ENCODE measurements around the gene MYOT. TPM values are rescaled to one million over a fixed set of nuclear protein-coding genes. Genes with fewer than 3 reads are reported as not detected.

The MYOT gene
- total and polyA plus RNA-seq, 2 donors (not counting 1 experiment from before 2014, with no cell fraction given): not detected

DNA sequence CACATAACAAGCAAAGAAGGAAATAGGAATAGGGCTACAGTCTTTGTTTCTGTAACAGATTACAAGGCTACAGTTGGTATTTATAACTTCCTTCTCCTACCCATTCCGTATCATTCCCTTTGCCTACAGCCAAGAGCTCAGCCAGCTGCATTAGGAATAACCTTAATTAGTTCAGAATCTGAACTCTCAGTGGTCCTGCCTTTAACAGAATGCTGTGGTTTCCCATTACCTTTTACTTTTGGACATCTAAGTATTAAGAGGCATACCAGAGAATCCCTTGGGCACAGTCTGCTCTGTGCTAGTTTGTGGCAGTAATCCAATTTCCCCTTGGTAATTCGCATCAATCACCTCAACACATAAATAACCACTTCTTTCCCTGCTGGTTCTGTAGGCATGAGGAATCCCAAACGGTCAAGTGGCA, 65.8 kb downstream of the MYOT start:
- Histone ChIP-seq H3K36me3 (replicated peaks in 1 of 2; ENCODE audit: control extremely low read depth in 1 of 2, control insufficient read depth in 1 of 2, extremely low read depth in 1 of 2, insufficient read depth in 2 of 2, low read length in 1 of 2) (peaks cover 0 to 12% of the 10 kb centered on the region in 2 experiments), H3K4me1 (ENCODE audit: control insufficient read depth in 2 of 2, insufficient read depth in 2 of 2, low read length in 2 of 2) (peaks cover 0 to 5% of the 10 kb centered on the region in 2 donors), H3K9ac (ENCODE audit: low read length) (no peak overlapping the region), H3K27me3 (replicated peaks in 1 of 4; ENCODE audit: control extremely low read depth in 1 of 4, control insufficient read depth in 3 of 4, insufficient read depth in 4 of 4, low read length in 3 of 4) (no peaks in the 10 kb centered on the region), H2AFZ (ENCODE audit: insufficient read depth, low read depth, low read length, poor library complexity, severe bottlenecking) (no peak overlapping the region), H4K20me1 (ENCODE audit: control insufficient read depth, insufficient read depth, low read length, poor library complexity, severe bottlenecking) (no peaks in the 10 kb centered on the region), H3K9me3 (ENCODE audit: control extremely low read depth in 1 of 3, control insufficient read depth in 2 of 3, insufficient read depth in 1 of 3, low read length in 2 of 3) (no peaks in the 10 kb centered on the region), H3K27ac (ENCODE audit: low read length in 2 of 2) (peak overlapping the region in 1 of 2 donors; percentile 1), H3K79me2 (ENCODE audit: control insufficient read depth, insufficient read depth, low read length) (no peaks in the 10 kb centered on the region), H3K4me2 (replicated peaks; ENCODE audit: low read depth, low read length, poor library complexity, severe bottlenecking) (no peak overlapping the region), H3K4me3 (ENCODE audit: control extremely low read depth in 1 of 5, extremely low read depth in 1 of 5, insufficient read depth in 1 of 5, low read depth in 2 of 5, low read length in 4 of 5) (no peak overlapping the region)
- ChIA-PET POLR2A (no interaction called here), CTCF (interaction anchor here (0.8 kb wide), 1 partner anchor 154 kb away, joined by 3 read pairs; no protein-coding TSS in a partner anchor)
- Mint-ChIP-seq H3K27me3 (no peaks in the 10 kb centered on the region), H3K4me1 (peaks cover 16% of the 10 kb centered on the region), H3K27ac (no peak overlapping the region), H3K9me3 (ENCODE audit: insufficient read depth) (no peaks in the 10 kb centered on the region), H3K4me3 (no peak overlapping the region)
- no peak for DNase-seq
- intact Hi-C loops (cut with micrococcal nuclease): loop anchor here (10.0 kb wide), 1 partner anchor 159 kb away; no protein-coding TSS in a partner anchor
- ATAC-seq (ENCODE audit: low read depth): no peak
- WGBS (ENCODE audit: insufficient coverage): no CpG with 5 or more reads among the region's 3 CpGs
- no peak for TF ChIP-seq EZH2 (IDR thresholded peaks at IDR 0.05; ENCODE audit: borderline replicate concordance, insufficient read depth, low read depth, low read length, poor library complexity, severe bottlenecking)
- TF ChIP-seq, protein P1, sequence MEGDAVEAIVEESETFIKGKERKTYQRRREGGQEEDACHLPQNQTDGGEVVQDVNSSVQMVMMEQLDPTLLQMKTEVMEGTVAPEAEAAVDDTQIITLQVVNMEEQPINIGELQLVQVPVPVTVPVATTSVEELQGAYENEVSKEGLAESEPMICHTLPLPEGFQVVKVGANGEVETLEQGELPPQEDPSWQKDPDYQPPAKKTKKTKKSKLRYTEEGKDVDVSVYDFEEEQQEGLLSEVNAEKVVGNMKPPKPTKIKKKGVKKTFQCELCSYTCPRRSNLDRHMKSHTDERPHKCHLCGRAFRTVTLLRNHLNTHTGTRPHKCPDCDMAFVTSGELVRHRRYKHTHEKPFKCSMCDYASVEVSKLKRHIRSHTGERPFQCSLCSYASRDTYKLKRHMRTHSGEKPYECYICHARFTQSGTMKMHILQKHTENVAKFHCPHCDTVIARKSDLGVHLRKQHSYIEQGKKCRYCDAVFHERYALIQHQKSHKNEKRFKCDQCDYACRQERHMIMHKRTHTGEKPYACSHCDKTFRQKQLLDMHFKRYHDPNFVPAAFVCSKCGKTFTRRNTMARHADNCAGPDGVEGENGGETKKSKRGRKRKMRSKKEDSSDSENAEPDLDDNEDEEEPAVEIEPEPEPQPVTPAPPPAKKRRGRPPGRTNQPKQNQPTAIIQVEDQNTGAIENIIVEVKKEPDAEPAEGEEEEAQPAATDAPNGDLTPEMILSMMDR (IDR thresholded peaks at IDR 0.05): no peak

DNA sequence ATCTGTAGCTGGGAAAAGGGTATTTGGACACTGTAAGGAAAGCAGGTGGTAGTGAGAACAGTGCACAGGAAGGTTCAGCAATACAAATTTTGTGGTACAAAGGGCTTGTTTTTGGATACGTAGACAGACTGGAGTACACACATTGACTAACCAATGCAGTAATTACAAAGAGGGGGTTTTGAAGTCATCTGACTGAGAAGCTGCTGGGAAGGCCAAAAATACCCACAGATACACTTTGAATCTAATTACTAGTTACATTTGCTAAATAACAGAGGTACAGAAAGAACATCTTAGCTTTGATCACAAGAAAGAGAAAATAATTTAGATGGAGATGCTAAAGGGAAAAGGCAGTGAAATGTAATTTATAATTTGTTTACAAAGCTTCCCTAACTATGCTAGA, 67.5 kb downstream of the MYOT start:
- Histone ChIP-seq H3K9ac (ENCODE audit: low read length) (no peak overlapping the region), H3K27ac (ENCODE audit: low read length in 2 of 2) (peak overlapping the region in 1 of 2 donors; percentile 49), H3K36me3 (replicated peaks in 1 of 2; ENCODE audit: control extremely low read depth in 1 of 2, control insufficient read depth in 1 of 2, extremely low read depth in 1 of 2, insufficient read depth in 2 of 2, low read length in 1 of 2) (peaks cover 5 to 28% of the 10 kb centered on the region in 2 experiments), H3K4me1 (ENCODE audit: control insufficient read depth in 2 of 2, insufficient read depth in 2 of 2, low read length in 2 of 2) (peaks cover 0 to 5% of the 10 kb centered on the region in 2 donors), H3K9me3 (ENCODE audit: control extremely low read depth in 1 of 3, control insufficient read depth in 2 of 3, insufficient read depth in 1 of 3, low read length in 2 of 3) (no peaks in the 10 kb centered on the region), H3K79me2 (ENCODE audit: control insufficient read depth, insufficient read depth, low read length) (no peaks in the 10 kb centered on the region), H3K4me3 (ENCODE audit: control extremely low read depth in 1 of 5, extremely low read depth in 1 of 5, insufficient read depth in 1 of 5, low read depth in 2 of 5, low read length in 4 of 5) (no peak overlapping the region), H3K4me2 (replicated peaks; ENCODE audit: low read depth, low read length, poor library complexity, severe bottlenecking) (no peak overlapping the region), H3K27me3 (replicated peaks in 1 of 4; ENCODE audit: control extremely low read depth in 1 of 4, control insufficient read depth in 3 of 4, insufficient read depth in 4 of 4, low read length in 3 of 4) (no peaks in the 10 kb centered on the region), H4K20me1 (ENCODE audit: control insufficient read depth, insufficient read depth, low read length, poor library complexity, severe bottlenecking) (no peaks in the 10 kb centered on the region), H2AFZ (ENCODE audit: insufficient read depth, low read depth, low read length, poor library complexity, severe bottlenecking) (no peak overlapping the region)
- DNase-seq (peak; percentile 9), ATAC-seq (ENCODE audit: low read depth) (no peak)
- Mint-ChIP-seq H3K4me3 (no peak overlapping the region), H3K27me3 (no peaks in the 10 kb centered on the region), H3K4me1 (peaks cover 16% of the 10 kb centered on the region), H3K27ac (peak overlapping the region; percentile 63), H3K9me3 (ENCODE audit: insufficient read depth) (no peaks in the 10 kb centered on the region)
- no CpG with 5 or more reads among the region's 1 CpG for WGBS (ENCODE audit: insufficient coverage)
- ChIA-PET POLR2A (interaction anchor here (0.9 kb wide), 1 partner anchor 183 kb away, joined by 3 read pairs; no protein-coding TSS in a partner anchor), CTCF (interaction anchor here (1.4 to 1.8 kb wide), 3 partner anchors 102 to 184 kb away, joined by 5 to 13 read pairs (median 5); no protein-coding TSS in a partner anchor)
- intact Hi-C loops (cut with micrococcal nuclease): loop anchor here (5.0 to 10.0 kb wide), 2 partner anchors 48 to 160 kb away; partner anchors contain the start of gene PKD2L2
- TF ChIP-seq EZH2 (IDR thresholded peaks at IDR 0.05; ENCODE audit: borderline replicate concordance, insufficient read depth, low read depth, low read length, poor library complexity, severe bottlenecking): no peak
- TF ChIP-seq, protein P1 (IDR thresholded peaks at IDR 0.05): no peak

Data from B cell (primary cell).